ENCODE measurements around the gene AJAP1. TPM values are rescaled to one million over a fixed set of nuclear protein-coding genes. Genes with fewer than 3 reads are reported as not detected.
A peak's percentile ranks its signal among the peaks of the same experiment; 100 is the strongest.

The AJAP1 gene
- total RNA-seq, 2 donors from 2014 or later, result 0.04 to 0.08 TPM

GRCh38 chr1:4709641-4710040, 55.2 kb downstream of the AJAP1 start:
- peaks cover 0 to 10% of the 10 kb centered on the region in 2 donors for H3K4me1 ChIP-seq
- H3K9me3 ChIP-seq, result no peaks in the 10 kb centered on the region
- TF ChIP-seq CTCF (IDR thresholded peaks at IDR 0.05), result no peak

GRCh38 chr1:4710592-4711415, 56.4 kb downstream of the AJAP1 start:
- no peak overlapping the region for H3K27ac ChIP-seq
- no peak for DNase-seq (ENCODE audit: low spot score)
- peaks cover 0 to 10% of the 10 kb centered on the region in 2 donors for H3K4me1 ChIP-seq
- H3K4me3 ChIP-seq, result peak overlapping the region in 1 of 2 donors; percentile 17
- peaks cover 0 to 3% of the 10 kb centered on the region in 2 donors for H3K27me3 ChIP-seq
- no peaks in the 10 kb centered on the region for H3K36me3 ChIP-seq
- H3K9me3 ChIP-seq, result peaks cover 0 to 6% of the 10 kb centered on the region in 2 donors
- no peak for TF ChIP-seq CTCF (IDR thresholded peaks at IDR 0.05)

More at GRCh38 chr1:4709641-4710040, 55.2 kb downstream of the AJAP1 start:
- H3K36me3 ChIP-seq, result no peaks in the 10 kb centered on the region
- no peak overlapping the region for H3K4me3 ChIP-seq
- H3K27me3 ChIP-seq, result peaks cover 0 to 3% of the 10 kb centered on the region in 2 donors
- no peak for DNase-seq (ENCODE audit: low spot score)
- no peak overlapping the region for H3K27ac ChIP-seq

GRCh38 chr1:4711416-4712275, 57.2 kb downstream of the AJAP1 start:
- TF ChIP-seq CTCF (IDR thresholded peaks at IDR 0.05), result no peak
- peaks cover 0 to 7% of the 10 kb centered on the region in 2 donors for H3K9me3 ChIP-seq
- DNase-seq (ENCODE audit: low spot score), result no peak
- H3K4me3 ChIP-seq, result peak overlapping the region in 1 of 2 donors; percentile 17
- H3K36me3 ChIP-seq, result no peaks in the 10 kb centered on the region
- H3K27ac ChIP-seq, result no peak overlapping the region
- peaks cover 0 to 10% of the 10 kb centered on the region in 2 donors for H3K4me1 ChIP-seq
- H3K27me3 ChIP-seq, result peaks cover 0 to 3% of the 10 kb centered on the region in 2 donors

GRCh38 chr1:4713669-4714068, 59.3 kb downstream of the AJAP1 start:
- no peak for DNase-seq (ENCODE audit: low spot score)
- Histone ChIP-seq H3K9me3 (peaks cover 0 to 7% of the 10 kb centered on the region in 2 donors), H3K27me3 (peaks cover 0 to 3% of the 10 kb centered on the region in 2 donors), H3K27ac (no peak overlapping the region), H3K4me1 (peaks cover 0 to 10% of the 10 kb centered on the region in 2 donors), H3K36me3 (no peaks in the 10 kb centered on the region), H3K4me3 (no peak overlapping the region)
- TF ChIP-seq CTCF (IDR thresholded peaks at IDR 0.05), result no peak

- H3K27me3 ChIP-seq, result no peaks in the 10 kb centered on the region
- peaks cover 0 to 7% of the 10 kb centered on the region in 2 donors for H3K9me3 ChIP-seq
- H3K36me3 ChIP-seq, result no peaks in the 10 kb centered on the region
- H3K27ac ChIP-seq, result no peak overlapping the region
- H3K4me1 ChIP-seq, result peaks cover 0 to 1% of the 10 kb centered on the region in 2 donors
- H3K4me3 ChIP-seq, result no peak overlapping the region
- no peak for DNase-seq (ENCODE audit: low spot score)
- TF ChIP-seq CTCF (IDR thresholded peaks at IDR 0.05), result no peak
Observed at GRCh38 chr1:4716406-4716805, 62.0 kb downstream of the AJAP1 start.
